WTC11 (cell line): ENCODE data around the gene P2RX1. TPM values are rescaled to one million over a fixed set of nuclear protein-coding genes. Genes with fewer than 3 reads are reported as not detected.

Experiments used
- ATAC-seq: fragments of 200-7000 bp; cut with Tn5 transposase; 2 replicates; pipeline ENCODE4 v1.10.0; 2021; ENCODE audit warnings: mild to moderate bottlenecking, moderate library complexity
- CTCF ChIA-PET: fragments of 300-600 bp; sonication (Branson Sonifier 250); formaldehyde crosslinking; loops from one replicate; lab custom pipeline; 2021; ENCODE audit warnings: antibody characterized with exemption; lab: Charles Lee
- POLR2A ChIA-PET: fragments of 350-600 bp; sonication (Branson Sonifier 250); formaldehyde crosslinking; loops from one replicate; lab custom pipeline; 2021; ENCODE audit warnings: antibody characterized with exemption; lab: Charles Lee
- DNase-seq: peaks from one replicate; pipeline ENCODE4 v3.0.0; 2021; ENCODE audit warnings: low spot score
- H3K27ac Mint-ChIP-seq: 2 replicates; pipeline ENCODE4 v1.8.0; 2021; ENCODE audit warnings: mixed read lengths
- H3K27me3 Mint-ChIP-seq: 2 replicates; pipeline ENCODE4 v1.8.0; 2021; ENCODE audit warnings: low read depth, mild to moderate bottlenecking, moderate library complexity, mixed read lengths
- H3K36me3 Mint-ChIP-seq: 2 replicates; pipeline ENCODE4 v1.8.0; 2021; ENCODE audit warnings: mixed read lengths
- H3K4me1 Mint-ChIP-seq: 2 replicates; pipeline ENCODE4 v1.8.0; 2022; ENCODE audit warnings: mixed read lengths
- H3K4me3 Mint-ChIP-seq: 2 replicates; pipeline ENCODE4 v1.8.0; 2021; ENCODE audit warnings: mild to moderate bottlenecking, moderate library complexity, mixed read lengths
- H3K9me3 Mint-ChIP-seq: 2 replicates; pipeline ENCODE4 v1.8.0; 2021; ENCODE audit warnings: mixed read lengths
- FOXJ3 ChIP-seq: sonication (generic); formaldehyde crosslinking; IDR thresholded peaks from 2 replicates; pipeline ENCODE4 v1.9.0; 2021; ENCODE audit warnings: missing genetic modification reagents, mild to moderate bottlenecking, borderline replicate concordance
- FOXP4 ChIP-seq: sonication (generic); formaldehyde crosslinking; IDR thresholded peaks from 2 replicates; pipeline ENCODE4 v1.8.0; 2022; ENCODE audit warnings: mild to moderate bottlenecking, missing genetic modification reagents
- NR3C1 ChIP-seq: sonication (generic); formaldehyde crosslinking; conservative IDR thresholded peaks from 2 replicates; pipeline ENCODE4 v1.8.1; 2023; ENCODE audit warnings: low read depth, mild to moderate bottlenecking, missing genetic modification reagents
- STAT6 ChIP-seq: sonication (generic); formaldehyde crosslinking; conservative IDR thresholded peaks from 2 replicates; pipeline ENCODE4 v1.8.1; 2023; ENCODE audit warnings: mild to moderate bottlenecking, low read depth, missing genetic modification reagents, moderate library complexity
- ZNF121 ChIP-seq: sonication (generic); formaldehyde crosslinking; IDR thresholded peaks from 2 replicates; pipeline ENCODE4 v1.8.0; 2023; ENCODE audit warnings: missing genetic modification reagents
- ZNF317 ChIP-seq: sonication (generic); formaldehyde crosslinking; IDR thresholded peaks from 2 replicates; pipeline ENCODE4 v1.8.1; 2023; ENCODE audit warnings: low read depth, mild to moderate bottlenecking, moderate library complexity, missing genetic modification reagents, borderline replicate concordance
- ZNF425 ChIP-seq: fragments of 250-450 bp; sonication (Bioruptor Pico); conservative IDR thresholded peaks from 2 replicates; pipeline ENCODE4 v1.9.0; 2021; ENCODE audit warnings: mild to moderate bottlenecking
- total RNA-seq: library from RNA; stranded (reverse); gene quantifications from 3 replicates; pipeline ENCODE4 v1.2.3, GENCODE V29; 2021
- TF ChIP-seq, protein P1 (sequence below): sonication (generic); formaldehyde crosslinking; IDR thresholded peaks from 2 replicates; pipeline ENCODE4 v1.8.1; 2023; ENCODE audit warnings: mild to moderate bottlenecking, missing genetic modification reagents, moderate library complexity
- TF ChIP-seq, protein P2 (sequence below): sonication (generic); formaldehyde crosslinking; IDR thresholded peaks from 2 replicates; pipeline ENCODE4 v1.8.0; 2022; ENCODE audit warnings: mild to moderate bottlenecking, missing genetic modification reagents
- TF ChIP-seq, protein P3 (sequence below): sonication (generic); formaldehyde crosslinking; IDR thresholded peaks from 2 replicates; pipeline ENCODE4 v1.8.1; 2022; ENCODE audit warnings: mild to moderate bottlenecking, missing genetic modification reagents, moderate library complexity, borderline replicate concordance
- TF ChIP-seq, protein P4 (sequence below): sonication (generic); formaldehyde crosslinking; IDR thresholded peaks from 2 replicates; pipeline ENCODE4 v1.8.0; 2022; ENCODE audit warnings: missing genetic modification reagents

Gene P2RX1
- total RNA-seq, 1 experiment from 2014 or later: 0.07 TPM

DNA sequence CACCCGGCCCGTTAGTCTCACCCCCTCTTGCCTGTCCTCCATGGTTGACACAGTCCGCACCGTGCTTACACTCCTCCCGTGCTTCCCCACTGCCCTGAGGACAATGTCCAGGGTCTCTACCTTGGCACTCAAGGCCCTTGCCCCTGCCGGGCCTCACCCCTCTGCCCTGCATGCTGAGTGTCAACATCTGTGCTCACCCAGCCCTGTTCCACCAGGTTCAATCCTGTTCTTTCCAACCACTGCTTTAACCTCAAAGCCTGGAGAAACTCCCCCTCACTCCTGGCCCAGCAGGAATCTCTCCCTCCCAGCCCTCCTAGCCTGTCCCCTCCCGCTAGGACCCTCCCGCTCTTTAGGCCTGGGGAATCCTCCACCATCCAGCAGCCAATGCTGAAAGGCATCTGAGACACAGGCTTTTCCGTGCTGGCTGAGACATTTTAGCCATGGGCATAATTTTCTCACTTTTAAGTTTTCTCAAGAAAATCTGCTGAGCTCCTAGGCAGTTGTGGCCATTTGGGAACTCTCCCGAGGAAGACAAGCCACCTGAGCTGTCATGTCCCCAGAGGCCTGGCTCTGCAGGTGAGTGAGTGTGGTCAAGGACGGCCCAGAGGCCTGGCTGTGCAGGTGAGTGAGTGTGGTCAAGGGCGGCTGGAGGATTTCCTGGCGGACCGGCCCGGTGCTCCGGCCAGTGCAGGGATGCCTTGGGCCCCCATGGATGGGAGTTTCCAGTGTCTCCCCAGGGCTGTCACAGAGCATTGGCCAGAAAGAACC, 10.8 kb upstream of the P2RX1 start:
- peaks cover 5% of the 10 kb centered on the region; the same call in 1 of the 2 replicates for H3K4me1 Mint-ChIP-seq
- no peak overlapping the region for H3K4me3 Mint-ChIP-seq
- ChIA-PET CTCF (interaction anchor here (1.0 to 1.3 kb wide), 2 partner anchors 13 to 82 kb away, joined by 3 to 4 read pairs; no protein-coding TSS in a partner anchor), POLR2A (no interaction called here)
- no peaks in the 10 kb centered on the region for H3K9me3 Mint-ChIP-seq
- no peaks in the 10 kb centered on the region for H3K36me3 Mint-ChIP-seq
- peak overlapping the region; percentile 86; the same call in 1 of the 2 replicates for H3K27ac Mint-ChIP-seq
- TF ChIP-seq, protein P1, sequence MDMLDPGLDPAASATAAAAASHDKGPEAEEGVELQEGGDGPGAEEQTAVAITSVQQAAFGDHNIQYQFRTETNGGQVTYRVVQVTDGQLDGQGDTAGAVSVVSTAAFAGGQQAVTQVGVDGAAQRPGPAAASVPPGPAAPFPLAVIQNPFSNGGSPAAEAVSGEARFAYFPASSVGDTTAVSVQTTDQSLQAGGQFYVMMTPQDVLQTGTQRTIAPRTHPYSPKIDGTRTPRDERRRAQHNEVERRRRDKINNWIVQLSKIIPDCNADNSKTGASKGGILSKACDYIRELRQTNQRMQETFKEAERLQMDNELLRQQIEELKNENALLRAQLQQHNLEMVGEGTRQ (CRISPR knock-in tag): no peak
- TF ChIP-seq ZNF121 (CRISPR knock-in tag) (no peak), NR3C1 (no peak), STAT6 (no peak), FOXJ3 (CRISPR knock-in tag) (no peak), ZNF317 (CRISPR knock-in tag) (no peak), FOXP4 (CRISPR knock-in tag) (no peak), ZNF425 (CRISPR knock-in tag) (no peak)
- TF ChIP-seq, protein P2, sequence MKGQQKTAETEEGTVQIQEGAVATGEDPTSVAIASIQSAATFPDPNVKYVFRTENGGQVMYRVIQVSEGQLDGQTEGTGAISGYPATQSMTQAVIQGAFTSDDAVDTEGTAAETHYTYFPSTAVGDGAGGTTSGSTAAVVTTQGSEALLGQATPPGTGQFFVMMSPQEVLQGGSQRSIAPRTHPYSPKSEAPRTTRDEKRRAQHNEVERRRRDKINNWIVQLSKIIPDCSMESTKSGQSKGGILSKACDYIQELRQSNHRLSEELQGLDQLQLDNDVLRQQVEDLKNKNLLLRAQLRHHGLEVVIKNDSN (CRISPR knock-in tag): no peak
- TF ChIP-seq, protein P3, sequence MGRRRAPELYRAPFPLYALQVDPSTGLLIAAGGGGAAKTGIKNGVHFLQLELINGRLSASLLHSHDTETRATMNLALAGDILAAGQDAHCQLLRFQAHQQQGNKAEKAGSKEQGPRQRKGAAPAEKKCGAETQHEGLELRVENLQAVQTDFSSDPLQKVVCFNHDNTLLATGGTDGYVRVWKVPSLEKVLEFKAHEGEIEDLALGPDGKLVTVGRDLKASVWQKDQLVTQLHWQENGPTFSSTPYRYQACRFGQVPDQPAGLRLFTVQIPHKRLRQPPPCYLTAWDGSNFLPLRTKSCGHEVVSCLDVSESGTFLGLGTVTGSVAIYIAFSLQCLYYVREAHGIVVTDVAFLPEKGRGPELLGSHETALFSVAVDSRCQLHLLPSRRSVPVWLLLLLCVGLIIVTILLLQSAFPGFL (CRISPR knock-in tag): no peak
- TF ChIP-seq, protein P4, sequence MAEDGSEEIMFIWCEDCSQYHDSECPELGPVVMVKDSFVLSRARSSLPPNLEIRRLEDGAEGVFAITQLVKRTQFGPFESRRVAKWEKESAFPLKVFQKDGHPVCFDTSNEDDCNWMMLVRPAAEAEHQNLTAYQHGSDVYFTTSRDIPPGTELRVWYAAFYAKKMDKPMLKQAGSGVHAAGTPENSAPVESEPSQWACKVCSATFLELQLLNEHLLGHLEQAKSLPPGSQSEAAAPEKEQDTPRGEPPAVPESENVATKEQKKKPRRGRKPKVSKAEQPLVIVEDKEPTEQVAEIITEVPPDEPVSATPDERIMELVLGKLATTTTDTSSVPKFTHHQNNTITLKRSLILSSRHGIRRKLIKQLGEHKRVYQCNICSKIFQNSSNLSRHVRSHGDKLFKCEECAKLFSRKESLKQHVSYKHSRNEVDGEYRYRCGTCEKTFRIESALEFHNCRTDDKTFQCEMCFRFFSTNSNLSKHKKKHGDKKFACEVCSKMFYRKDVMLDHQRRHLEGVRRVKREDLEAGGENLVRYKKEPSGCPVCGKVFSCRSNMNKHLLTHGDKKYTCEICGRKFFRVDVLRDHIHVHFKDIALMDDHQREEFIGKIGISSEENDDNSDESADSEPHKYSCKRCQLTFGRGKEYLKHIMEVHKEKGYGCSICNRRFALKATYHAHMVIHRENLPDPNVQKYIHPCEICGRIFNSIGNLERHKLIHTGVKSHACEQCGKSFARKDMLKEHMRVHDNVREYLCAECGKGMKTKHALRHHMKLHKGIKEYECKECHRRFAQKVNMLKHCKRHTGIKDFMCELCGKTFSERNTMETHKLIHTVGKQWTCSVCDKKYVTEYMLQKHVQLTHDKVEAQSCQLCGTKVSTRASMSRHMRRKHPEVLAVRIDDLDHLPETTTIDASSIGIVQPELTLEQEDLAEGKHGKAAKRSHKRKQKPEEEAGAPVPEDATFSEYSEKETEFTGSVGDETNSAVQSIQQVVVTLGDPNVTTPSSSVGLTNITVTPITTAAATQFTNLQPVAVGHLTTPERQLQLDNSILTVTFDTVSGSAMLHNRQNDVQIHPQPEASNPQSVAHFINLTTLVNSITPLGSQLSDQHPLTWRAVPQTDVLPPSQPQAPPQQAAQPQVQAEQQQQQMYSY: no peak
- no peaks in the 10 kb centered on the region for H3K27me3 Mint-ChIP-seq
- DNase-seq: no peak
- ATAC-seq: no peak
